Epithelial cell of esophagus (primary cell): ENCODE results near the gene LRMDA.
A peak's percentile ranks its signal among the peaks of the same experiment; 100 is the strongest.

Source experiments
- DNase-seq: peaks from one replicate; pipeline ENCODE4 v3.0.0; 2010; ENCODE audit warnings: low read depth
- H3K4me3 ChIP-seq: 2 replicates; pipeline ENCODE4 v1.5.1; 2011; ENCODE audit warnings: mild to moderate bottlenecking, low read length, control low read depth
- TF ChIP-seq, protein P1 (sequence below): IDR thresholded peaks from 2 replicates; pipeline ENCODE4 v1.5.1; 2011; ENCODE audit warnings: low read depth, mild to moderate bottlenecking, low read length, control low read depth, inconsistent platforms; ENCODE audit not compliant: insufficient read depth; ENCODE audit errors: missing control alignments

The LRMDA gene

DNA sequence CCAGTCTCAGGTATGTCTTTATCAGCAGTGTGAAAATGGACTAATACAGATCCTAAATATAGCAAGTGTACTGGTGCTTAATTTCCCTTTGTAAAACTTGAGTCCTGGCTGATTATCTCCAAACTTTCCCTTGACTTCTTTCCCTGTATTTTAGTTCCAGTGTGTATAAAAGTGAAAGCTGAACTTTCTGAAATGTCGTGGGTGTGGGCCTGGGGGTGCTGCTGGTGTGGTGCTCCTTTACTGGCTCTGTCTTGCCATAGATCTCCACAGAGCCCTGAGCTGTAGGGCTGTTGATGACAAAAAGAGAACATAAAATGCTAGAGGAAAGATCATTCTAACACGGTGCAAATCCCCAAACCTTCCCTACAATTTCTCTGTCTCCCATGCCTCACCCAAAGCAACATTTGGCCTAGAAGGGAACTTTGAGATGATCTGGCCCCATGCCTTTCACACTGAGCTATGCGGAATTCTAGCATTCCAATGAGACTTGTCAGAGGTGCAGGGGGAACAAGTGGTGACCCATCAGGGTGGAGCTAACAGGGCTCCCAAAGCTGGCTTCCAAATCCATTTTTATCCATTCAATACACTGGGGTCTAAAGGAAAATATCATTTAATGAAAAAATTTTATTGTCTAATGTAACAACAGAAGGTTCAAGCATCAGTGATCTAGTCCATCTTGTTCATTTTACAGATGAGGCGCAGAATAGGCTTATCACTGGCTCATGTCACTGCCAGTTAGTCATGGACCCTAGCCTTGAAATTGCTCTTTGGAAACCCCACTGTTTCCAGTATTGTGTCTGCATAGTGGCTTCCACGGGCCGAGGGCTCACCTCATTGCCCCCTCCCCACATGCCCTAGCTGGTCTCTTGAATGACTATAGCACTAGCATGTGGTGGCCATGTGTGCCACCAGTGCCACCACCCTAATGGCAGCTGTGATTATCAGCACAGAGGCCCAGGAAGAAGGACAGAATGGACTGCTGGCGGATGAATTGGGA, 1000.9 kb downstream of the LRMDA start:
- no peak overlapping the region for H3K4me3 ChIP-seq
- peak; percentile 73 for DNase-seq
- TF ChIP-seq, protein P1, sequence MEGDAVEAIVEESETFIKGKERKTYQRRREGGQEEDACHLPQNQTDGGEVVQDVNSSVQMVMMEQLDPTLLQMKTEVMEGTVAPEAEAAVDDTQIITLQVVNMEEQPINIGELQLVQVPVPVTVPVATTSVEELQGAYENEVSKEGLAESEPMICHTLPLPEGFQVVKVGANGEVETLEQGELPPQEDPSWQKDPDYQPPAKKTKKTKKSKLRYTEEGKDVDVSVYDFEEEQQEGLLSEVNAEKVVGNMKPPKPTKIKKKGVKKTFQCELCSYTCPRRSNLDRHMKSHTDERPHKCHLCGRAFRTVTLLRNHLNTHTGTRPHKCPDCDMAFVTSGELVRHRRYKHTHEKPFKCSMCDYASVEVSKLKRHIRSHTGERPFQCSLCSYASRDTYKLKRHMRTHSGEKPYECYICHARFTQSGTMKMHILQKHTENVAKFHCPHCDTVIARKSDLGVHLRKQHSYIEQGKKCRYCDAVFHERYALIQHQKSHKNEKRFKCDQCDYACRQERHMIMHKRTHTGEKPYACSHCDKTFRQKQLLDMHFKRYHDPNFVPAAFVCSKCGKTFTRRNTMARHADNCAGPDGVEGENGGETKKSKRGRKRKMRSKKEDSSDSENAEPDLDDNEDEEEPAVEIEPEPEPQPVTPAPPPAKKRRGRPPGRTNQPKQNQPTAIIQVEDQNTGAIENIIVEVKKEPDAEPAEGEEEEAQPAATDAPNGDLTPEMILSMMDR, result no peak

DNA sequence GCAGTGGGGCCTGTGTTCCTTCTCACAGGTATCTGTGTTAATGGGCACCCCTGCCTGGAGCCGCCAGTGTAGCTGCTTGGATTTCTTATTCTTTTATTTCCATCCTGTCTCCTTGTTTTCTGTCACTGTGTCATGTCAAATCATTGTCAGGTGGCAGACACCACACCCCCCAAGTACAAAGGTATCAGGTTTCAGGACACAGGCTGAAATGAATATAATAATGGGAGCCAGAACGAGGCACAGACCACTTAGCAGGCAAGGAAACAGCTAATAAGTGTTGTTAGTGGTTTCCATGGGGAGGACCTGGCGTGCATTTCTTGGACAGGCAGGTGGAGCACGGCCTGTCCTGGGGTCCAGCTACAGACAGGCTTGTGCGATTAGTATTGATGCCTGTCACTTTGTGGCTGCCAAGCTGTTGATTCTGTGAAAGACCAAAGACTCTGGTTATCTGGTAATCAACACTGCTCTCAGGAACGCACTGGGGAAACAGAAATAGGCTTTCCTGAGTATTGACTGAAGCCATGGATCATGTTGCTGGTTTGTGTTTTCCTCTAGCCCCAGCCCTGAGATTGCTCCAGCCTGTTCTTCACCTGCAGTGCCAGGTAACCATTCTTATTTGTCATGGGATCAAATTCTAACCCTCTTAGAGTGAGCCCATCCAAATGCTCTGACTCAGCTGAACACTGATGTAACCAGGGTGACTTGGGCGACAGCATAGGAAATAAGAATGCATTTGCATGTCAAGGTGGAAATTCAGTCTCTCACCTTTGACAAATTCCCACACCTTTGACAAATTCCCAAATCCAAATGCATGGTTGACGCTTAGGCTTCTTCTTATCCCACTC, 1002.0 kb downstream of the LRMDA start:
- no peak overlapping the region for H3K4me3 ChIP-seq
- TF ChIP-seq, protein P1, result no peak
- peak; percentile 77 for DNase-seq

DNA sequence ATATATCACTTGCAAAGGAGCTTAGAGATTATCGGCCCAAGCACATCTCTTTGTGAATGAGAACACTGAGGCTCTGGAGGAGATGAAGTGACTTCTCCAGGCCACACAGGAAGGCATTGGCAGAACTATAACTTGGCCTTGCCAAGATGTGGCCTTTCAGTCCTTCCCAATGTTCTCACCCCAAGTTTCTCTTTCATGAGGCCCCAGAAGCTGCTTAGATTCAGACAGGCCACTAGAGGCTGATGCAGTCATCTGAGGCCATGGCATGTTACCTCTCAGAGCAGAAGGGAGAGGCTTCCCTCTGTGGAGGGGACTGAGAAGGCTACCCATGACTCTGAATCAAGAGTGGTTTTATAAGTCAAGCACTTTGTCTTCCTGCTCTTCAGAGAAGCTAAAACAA, 1003.7 kb downstream of the LRMDA start:
- TF ChIP-seq, protein P1, result no peak
- H3K4me3 ChIP-seq, result no peak overlapping the region
- DNase-seq, result no peak

DNA sequence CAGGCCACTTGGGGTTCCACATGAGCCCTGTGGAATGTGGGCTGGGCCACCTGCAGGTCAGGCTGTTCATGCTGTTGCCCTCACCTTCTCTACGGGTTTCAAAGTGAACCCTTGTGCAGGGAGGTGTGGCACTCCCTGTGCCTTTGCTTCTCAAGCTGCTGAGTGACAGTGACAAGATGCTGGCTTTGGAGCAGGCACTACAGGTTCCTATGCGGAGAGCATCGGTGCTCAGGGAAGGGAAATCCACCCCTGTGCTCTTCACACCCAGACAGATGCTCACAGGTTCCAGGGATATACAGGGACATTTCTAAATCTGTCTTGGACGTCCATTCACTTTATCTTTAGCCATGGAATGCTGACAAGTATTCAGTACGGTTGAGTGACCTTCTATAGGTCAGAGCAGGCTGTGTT, 1005.0 kb downstream of the LRMDA start:
- DNase-seq, result no peak
- no peak overlapping the region for H3K4me3 ChIP-seq
- TF ChIP-seq, protein P1, result no peak

DNA sequence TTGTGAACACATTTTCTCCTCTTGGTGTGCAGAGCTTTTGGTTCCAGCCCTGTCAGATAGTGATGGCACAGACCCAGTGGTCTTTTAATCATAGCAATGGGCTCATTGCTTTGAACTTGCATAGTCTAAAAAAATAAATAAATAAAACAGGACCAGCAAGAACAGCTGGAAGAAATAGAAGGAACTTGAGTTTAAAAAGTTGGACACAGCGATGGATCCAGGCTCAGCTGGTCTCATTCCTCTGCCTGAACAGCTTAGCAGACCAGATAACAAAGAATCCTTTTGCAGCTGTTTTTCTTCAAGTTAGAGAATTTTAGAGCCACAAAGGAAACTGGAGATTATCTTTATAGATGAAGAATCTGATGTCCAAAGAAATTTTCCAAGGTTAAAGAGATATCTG, 1005.6 kb downstream of the LRMDA start:
- no peak for DNase-seq
- TF ChIP-seq, protein P1, result no peak
- H3K4me3 ChIP-seq, result no peak overlapping the region

DNA sequence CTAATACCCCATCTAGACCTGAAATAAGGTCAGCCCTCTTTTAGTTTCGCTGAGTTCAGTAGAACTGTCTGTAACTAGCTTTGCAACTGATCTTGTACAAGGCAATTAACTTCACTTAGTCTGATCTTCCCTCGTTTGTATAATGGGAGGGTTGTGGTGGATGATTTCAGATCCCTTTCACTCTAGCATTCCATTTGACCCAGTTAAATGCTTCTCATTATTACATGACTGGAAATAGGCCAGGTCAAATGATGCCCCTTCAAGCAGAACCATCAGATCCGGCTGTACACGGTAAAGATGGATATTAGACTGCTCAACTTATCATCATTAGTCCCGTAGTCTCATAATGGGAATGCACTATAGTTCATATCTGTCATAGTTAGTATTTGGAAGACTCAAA, 1009.0 kb downstream of the LRMDA start:
- TF ChIP-seq, protein P1, result no peak
- no peak overlapping the region for H3K4me3 ChIP-seq
- no peak for DNase-seq
